ENCODE data around the gene CCR3. TPM values are rescaled to one million over a fixed set of nuclear protein-coding genes. Genes with fewer than 3 reads are reported as not detected.

The CCR3 gene
- total and polyA plus RNA-seq, 2 experiments from 2014 or later = not detected

DNA sequence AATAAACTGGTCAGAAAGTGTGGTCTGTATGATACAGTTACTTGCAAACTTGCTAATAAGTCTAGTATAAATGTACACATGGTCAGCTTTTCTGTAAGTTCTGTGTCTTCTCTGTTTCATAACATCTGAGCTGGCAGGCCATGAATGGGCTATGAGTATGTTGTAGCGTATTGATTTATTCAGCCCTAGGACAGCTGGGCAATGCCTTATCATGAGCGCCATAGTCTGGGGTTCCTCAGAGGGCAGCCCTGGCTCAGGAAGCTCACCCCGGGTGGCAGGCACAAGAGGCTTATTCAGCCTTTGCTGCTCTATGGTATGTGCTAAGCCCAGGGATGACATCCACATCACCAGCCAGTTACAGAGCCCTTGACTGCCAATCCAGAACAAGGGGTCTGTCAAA is 61.0 kb downstream of the CCR3 start (continued):
- TF ChIP-seq, protein P1, sequence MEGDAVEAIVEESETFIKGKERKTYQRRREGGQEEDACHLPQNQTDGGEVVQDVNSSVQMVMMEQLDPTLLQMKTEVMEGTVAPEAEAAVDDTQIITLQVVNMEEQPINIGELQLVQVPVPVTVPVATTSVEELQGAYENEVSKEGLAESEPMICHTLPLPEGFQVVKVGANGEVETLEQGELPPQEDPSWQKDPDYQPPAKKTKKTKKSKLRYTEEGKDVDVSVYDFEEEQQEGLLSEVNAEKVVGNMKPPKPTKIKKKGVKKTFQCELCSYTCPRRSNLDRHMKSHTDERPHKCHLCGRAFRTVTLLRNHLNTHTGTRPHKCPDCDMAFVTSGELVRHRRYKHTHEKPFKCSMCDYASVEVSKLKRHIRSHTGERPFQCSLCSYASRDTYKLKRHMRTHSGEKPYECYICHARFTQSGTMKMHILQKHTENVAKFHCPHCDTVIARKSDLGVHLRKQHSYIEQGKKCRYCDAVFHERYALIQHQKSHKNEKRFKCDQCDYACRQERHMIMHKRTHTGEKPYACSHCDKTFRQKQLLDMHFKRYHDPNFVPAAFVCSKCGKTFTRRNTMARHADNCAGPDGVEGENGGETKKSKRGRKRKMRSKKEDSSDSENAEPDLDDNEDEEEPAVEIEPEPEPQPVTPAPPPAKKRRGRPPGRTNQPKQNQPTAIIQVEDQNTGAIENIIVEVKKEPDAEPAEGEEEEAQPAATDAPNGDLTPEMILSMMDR (conservative IDR thresholded peaks at IDR 0.05; ENCODE audit: low read depth in 2 of 2) = no peak
- TF ChIP-seq, protein P2, sequence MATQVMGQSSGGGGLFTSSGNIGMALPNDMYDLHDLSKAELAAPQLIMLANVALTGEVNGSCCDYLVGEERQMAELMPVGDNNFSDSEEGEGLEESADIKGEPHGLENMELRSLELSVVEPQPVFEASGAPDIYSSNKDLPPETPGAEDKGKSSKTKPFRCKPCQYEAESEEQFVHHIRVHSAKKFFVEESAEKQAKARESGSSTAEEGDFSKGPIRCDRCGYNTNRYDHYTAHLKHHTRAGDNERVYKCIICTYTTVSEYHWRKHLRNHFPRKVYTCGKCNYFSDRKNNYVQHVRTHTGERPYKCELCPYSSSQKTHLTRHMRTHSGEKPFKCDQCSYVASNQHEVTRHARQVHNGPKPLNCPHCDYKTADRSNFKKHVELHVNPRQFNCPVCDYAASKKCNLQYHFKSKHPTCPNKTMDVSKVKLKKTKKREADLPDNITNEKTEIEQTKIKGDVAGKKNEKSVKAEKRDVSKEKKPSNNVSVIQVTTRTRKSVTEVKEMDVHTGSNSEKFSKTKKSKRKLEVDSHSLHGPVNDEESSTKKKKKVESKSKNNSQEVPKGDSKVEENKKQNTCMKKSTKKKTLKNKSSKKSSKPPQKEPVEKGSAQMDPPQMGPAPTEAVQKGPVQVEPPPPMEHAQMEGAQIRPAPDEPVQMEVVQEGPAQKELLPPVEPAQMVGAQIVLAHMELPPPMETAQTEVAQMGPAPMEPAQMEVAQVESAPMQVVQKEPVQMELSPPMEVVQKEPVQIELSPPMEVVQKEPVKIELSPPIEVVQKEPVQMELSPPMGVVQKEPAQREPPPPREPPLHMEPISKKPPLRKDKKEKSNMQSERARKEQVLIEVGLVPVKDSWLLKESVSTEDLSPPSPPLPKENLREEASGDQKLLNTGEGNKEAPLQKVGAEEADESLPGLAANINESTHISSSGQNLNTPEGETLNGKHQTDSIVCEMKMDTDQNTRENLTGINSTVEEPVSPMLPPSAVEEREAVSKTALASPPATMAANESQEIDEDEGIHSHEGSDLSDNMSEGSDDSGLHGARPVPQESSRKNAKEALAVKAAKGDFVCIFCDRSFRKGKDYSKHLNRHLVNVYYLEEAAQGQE (IDR thresholded peaks at IDR 0.05; ENCODE audit: unreplicated experiment) = no peak
- TF ChIP-seq STAT1 (IDR thresholded peaks at IDR 0.05; ENCODE audit: unreplicated experiment) = no peak

- Histone ChIP-seq H3K79me2 (replicated peaks; ENCODE audit: insufficient read depth) (no peaks in the 10 kb centered on the region), H4K20me1 (replicated peaks; ENCODE audit: insufficient read depth) (no peaks in the 10 kb centered on the region), H3K27ac (ENCODE audit: low read depth) (no peak overlapping the region), H3K27me3 (ENCODE audit: insufficient read depth) (no peaks in the 10 kb centered on the region), H3K36me3 (ENCODE audit: insufficient read depth) (no peaks in the 10 kb centered on the region), H2AFZ (no peak overlapping the region), H3K4me3 (no peak overlapping the region), H3K4me2 (no peak overlapping the region), H3K4me1 (ENCODE audit: insufficient read depth) (no peaks in the 10 kb centered on the region), H3F3A (replicated peaks; ENCODE audit: low read depth) (no peaks in the 10 kb centered on the region), H3K9me2 (ENCODE audit: insufficient read depth) (no peaks in the 10 kb centered on the region)
- ATAC-seq (no peak), DNase-seq (ENCODE audit: low spot score) (no peak)
- H3K36me3 Mint-ChIP-seq (ENCODE audit: low read depth) = no peaks in the 10 kb centered on the region
- no peak overlapping the region for H3K27ac Mint-ChIP-seq
- H3K4me3 Mint-ChIP-seq = no peak overlapping the region
- H3K27me3 Mint-ChIP-seq (ENCODE audit: insufficient read depth, low read depth, poor library complexity) = no peaks in the 10 kb centered on the region
- TF ChIP-seq, protein P3, sequence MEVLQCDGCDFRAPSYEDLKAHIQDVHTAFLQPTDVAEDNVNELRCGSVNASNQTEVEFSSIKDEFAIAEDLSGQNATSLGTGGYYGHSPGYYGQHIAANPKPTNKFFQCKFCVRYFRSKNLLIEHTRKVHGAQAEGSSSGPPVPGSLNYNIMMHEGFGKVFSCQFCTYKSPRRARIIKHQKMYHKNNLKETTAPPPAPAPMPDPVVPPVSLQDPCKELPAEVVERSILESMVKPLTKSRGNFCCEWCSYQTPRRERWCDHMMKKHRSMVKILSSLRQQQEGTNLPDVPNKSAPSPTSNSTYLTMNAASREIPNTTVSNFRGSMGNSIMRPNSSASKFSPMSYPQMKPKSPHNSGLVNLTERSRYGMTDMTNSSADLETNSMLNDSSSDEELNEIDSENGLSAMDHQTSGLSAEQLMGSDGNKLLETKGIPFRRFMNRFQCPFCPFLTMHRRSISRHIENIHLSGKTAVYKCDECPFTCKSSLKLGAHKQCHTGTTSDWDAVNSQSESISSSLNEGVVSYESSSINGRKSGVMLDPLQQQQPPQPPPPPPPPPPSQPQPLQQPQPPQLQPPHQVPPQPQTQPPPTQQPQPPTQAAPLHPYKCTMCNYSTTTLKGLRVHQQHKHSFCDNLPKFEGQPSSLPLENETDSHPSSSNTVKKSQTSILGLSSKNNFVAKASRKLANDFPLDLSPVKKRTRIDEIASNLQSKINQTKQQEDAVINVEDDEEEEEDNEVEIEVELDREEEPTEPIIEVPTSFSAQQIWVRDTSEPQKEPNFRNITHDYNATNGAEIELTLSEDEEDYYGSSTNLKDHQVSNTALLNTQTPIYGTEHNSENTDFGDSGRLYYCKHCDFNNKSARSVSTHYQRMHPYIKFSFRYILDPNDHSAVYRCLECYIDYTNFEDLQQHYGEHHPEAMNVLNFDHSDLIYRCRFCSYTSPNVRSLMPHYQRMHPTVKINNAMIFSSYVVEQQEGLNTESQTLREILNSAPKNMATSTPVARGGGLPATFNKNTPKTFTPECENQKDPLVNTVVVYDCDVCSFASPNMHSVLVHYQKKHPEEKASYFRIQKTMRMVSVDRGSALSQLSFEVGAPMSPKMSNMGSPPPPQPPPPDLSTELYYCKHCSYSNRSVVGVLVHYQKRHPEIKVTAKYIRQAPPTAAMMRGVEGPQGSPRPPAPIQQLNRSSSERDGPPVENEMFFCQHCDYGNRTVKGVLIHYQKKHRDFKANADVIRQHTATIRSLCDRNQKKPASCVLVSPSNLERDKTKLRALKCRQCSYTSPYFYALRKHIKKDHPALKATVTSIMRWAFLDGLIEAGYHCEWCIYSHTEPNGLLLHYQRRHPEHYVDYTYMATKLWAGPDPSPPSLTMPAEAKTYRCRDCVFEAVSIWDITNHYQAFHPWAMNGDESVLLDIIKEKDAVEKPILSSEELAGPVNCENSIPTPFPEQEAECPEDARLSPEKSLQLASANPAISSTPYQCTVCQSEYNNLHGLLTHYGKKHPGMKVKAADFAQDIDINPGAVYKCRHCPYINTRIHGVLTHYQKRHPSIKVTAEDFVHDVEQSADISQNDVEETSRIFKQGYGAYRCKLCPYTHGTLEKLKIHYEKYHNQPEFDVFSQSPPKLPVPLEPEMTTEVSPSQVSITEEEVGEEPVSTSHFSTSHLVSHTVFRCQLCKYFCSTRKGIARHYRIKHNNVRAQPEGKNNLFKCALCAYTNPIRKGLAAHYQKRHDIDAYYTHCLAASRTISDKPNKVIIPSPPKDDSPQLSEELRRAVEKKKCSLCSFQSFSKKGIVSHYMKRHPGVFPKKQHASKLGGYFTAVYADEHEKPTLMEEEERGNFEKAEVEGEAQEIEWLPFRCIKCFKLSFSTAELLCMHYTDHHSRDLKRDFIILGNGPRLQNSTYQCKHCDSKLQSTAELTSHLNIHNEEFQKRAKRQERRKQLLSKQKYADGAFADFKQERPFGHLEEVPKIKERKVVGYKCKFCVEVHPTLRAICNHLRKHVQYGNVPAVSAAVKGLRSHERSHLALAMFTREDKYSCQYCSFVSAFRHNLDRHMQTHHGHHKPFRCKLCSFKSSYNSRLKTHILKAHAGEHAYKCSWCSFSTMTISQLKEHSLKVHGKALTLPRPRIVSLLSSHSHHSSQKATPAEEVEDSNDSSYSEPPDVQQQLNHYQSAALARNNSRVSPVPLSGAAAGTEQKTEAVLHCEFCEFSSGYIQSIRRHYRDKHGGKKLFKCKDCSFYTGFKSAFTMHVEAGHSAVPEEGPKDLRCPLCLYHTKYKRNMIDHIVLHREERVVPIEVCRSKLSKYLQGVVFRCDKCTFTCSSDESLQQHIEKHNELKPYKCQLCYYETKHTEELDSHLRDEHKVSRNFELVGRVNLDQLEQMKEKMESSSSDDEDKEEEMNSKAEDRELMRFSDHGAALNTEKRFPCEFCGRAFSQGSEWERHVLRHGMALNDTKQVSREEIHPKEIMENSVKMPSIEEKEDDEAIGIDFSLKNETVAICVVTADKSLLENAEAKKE (CRISPR knock-in tag; IDR thresholded peaks at IDR 0.05) = no peak
- TF ChIP-seq STAT1 (IDR thresholded peaks at IDR 0.05; ENCODE audit: unreplicated experiment) (no peak), ZNF331 (CRISPR knock-in tag; IDR thresholded peaks at IDR 0.05; ENCODE audit: low read depth) (no peak), ZNF114 (CRISPR knock-in tag; IDR thresholded peaks at IDR 0.05) (no peak)
- TF ChIP-seq, protein P1 (conservative IDR thresholded peaks at IDR 0.05; ENCODE audit: low read depth in 2 of 2) = no peak
- no peaks in the 10 kb centered on the region for H3K9me3 Mint-ChIP-seq
- H3K4me1 Mint-ChIP-seq = no peaks in the 10 kb centered on the region
These were observed 62.5 kb downstream of the CCR3 start for GRCh38 chr3:46304739-46305138.
